ENCODE measurements around the gene RFX7.

The RFX7 gene

GRCh38 chr15:56244038-56244810 lies 545 bp upstream of the RFX7 start:
- H3K9me3 ChIP-seq (ENCODE audit: control insufficient read depth in 5 of 5, low read length in 5 of 5): no peaks in the 10 kb centered on the region
- peak overlapping the region; percentile 81 to 90 (median 85) for H3K4me3 ChIP-seq (ENCODE audit: low read depth in 1 of 5, low read length in 5 of 5)
- H3K36me3 ChIP-seq (ENCODE audit: control insufficient read depth in 5 of 5, insufficient read depth in 5 of 5, low read length in 5 of 5): no peaks in the 10 kb centered on the region
- H3K27me3 ChIP-seq (ENCODE audit: control insufficient read depth in 5 of 5, insufficient read depth in 4 of 5, low read length in 5 of 5): no peaks in the 10 kb centered on the region
- H3K9ac ChIP-seq (ENCODE audit: low read length in 5 of 5): peak overlapping the region; percentile 48 to 71 (median 69)
- no peak overlapping the region for H3K27ac ChIP-seq (ENCODE audit: low read depth, low read length)
- peaks cover 2 to 34% (median 27%) of the 10 kb centered on the region in 5 donors for H3K4me1 ChIP-seq (ENCODE audit: control insufficient read depth in 5 of 5, insufficient read depth in 5 of 5, low read length in 5 of 5)

GRCh38 chr15:56242576-56243162 lies 1.0 kb downstream of the RFX7 start:
- Histone ChIP-seq H3K36me3 (ENCODE audit: control insufficient read depth in 5 of 5, insufficient read depth in 5 of 5, low read length in 5 of 5) (no peaks in the 10 kb centered on the region), H3K27ac (ENCODE audit: low read depth, low read length) (peak overlapping the region; percentile 23), H3K9me3 (ENCODE audit: control insufficient read depth in 5 of 5, low read length in 5 of 5) (no peaks in the 10 kb centered on the region), H3K27me3 (ENCODE audit: control insufficient read depth in 5 of 5, insufficient read depth in 4 of 5, low read length in 5 of 5) (no peaks in the 10 kb centered on the region), H3K4me1 (ENCODE audit: control insufficient read depth in 5 of 5, insufficient read depth in 5 of 5, low read length in 5 of 5) (peaks cover 2 to 34% (median 27%) of the 10 kb centered on the region in 5 donors), H3K4me3 (ENCODE audit: low read depth in 1 of 5, low read length in 5 of 5) (peak overlapping the region; percentile 62 to 90 (median 81)), H3K9ac (ENCODE audit: low read length in 5 of 5) (peak overlapping the region; percentile 7 to 60 (median 11))

GRCh38 chr15:56241374-56242105 lies 2.1 kb downstream of the RFX7 start:
- H3K4me3 ChIP-seq (ENCODE audit: low read depth in 1 of 5, low read length in 5 of 5): peak overlapping the region in 3 of 5 donors; percentile 4 to 26 (median 22)

GRCh38 chr15:56240390-56240789 lies 3.3 kb downstream of the RFX7 start:
- Histone ChIP-seq H3K4me3 (ENCODE audit: low read depth in 1 of 5, low read length in 5 of 5) (no peak overlapping the region), H3K9ac (ENCODE audit: low read length in 5 of 5) (no peak overlapping the region), H3K4me1 (ENCODE audit: control insufficient read depth in 5 of 5, insufficient read depth in 5 of 5, low read length in 5 of 5) (peaks cover 2 to 26% (median 26%) of the 10 kb centered on the region in 5 donors), H3K27me3 (ENCODE audit: control insufficient read depth in 5 of 5, insufficient read depth in 4 of 5, low read length in 5 of 5) (no peaks in the 10 kb centered on the region), H3K36me3 (ENCODE audit: control insufficient read depth in 5 of 5, insufficient read depth in 5 of 5, low read length in 5 of 5) (no peaks in the 10 kb centered on the region), H3K27ac (ENCODE audit: low read depth, low read length) (no peak overlapping the region), H3K9me3 (ENCODE audit: control insufficient read depth in 5 of 5, low read length in 5 of 5) (no peaks in the 10 kb centered on the region)

More at GRCh38 chr15:56241374-56242105, 2.1 kb downstream of the RFX7 start:
- H3K36me3 ChIP-seq (ENCODE audit: control insufficient read depth in 5 of 5, insufficient read depth in 5 of 5, low read length in 5 of 5): no peaks in the 10 kb centered on the region
- no peaks in the 10 kb centered on the region for H3K27me3 ChIP-seq (ENCODE audit: control insufficient read depth in 5 of 5, insufficient read depth in 4 of 5, low read length in 5 of 5)
- peaks cover 2 to 34% (median 27%) of the 10 kb centered on the region in 5 donors for H3K4me1 ChIP-seq (ENCODE audit: control insufficient read depth in 5 of 5, insufficient read depth in 5 of 5, low read length in 5 of 5)
- peak overlapping the region in 1 of 5 donors; percentile 25 for H3K9ac ChIP-seq (ENCODE audit: low read length in 5 of 5)
- H3K27ac ChIP-seq (ENCODE audit: low read depth, low read length): no peak overlapping the region
- no peaks in the 10 kb centered on the region for H3K9me3 ChIP-seq (ENCODE audit: control insufficient read depth in 5 of 5, low read length in 5 of 5)

GRCh38 chr15:56236197-56236596 lies 7.5 kb downstream of the RFX7 start:
- Histone ChIP-seq H3K27ac (ENCODE audit: low read depth, low read length) (no peak overlapping the region), H3K9ac (ENCODE audit: low read length in 5 of 5) (no peak overlapping the region), H3K36me3 (ENCODE audit: control insufficient read depth in 5 of 5, insufficient read depth in 5 of 5, low read length in 5 of 5) (peaks cover 0 to 6% (median 2%) of the 10 kb centered on the region in 5 donors), H3K27me3 (ENCODE audit: control insufficient read depth in 5 of 5, insufficient read depth in 4 of 5, low read length in 5 of 5) (no peaks in the 10 kb centered on the region), H3K4me1 (ENCODE audit: control insufficient read depth in 5 of 5, insufficient read depth in 5 of 5, low read length in 5 of 5) (no peaks in the 10 kb centered on the region), H3K4me3 (ENCODE audit: low read depth in 1 of 5, low read length in 5 of 5) (no peak overlapping the region), H3K9me3 (ENCODE audit: control insufficient read depth in 5 of 5, low read length in 5 of 5) (peaks cover 0 to 11% (median 8%) of the 10 kb centered on the region in 5 donors)

GRCh38 chr15:56234804-56235203 lies 8.9 kb downstream of the RFX7 start:
- H3K27me3 ChIP-seq (ENCODE audit: control insufficient read depth in 5 of 5, insufficient read depth in 4 of 5, low read length in 5 of 5): no peaks in the 10 kb centered on the region
- H3K4me3 ChIP-seq (ENCODE audit: low read depth in 1 of 5, low read length in 5 of 5): no peak overlapping the region
- H3K9ac ChIP-seq (ENCODE audit: low read length in 5 of 5): no peak overlapping the region
- no peak overlapping the region for H3K27ac ChIP-seq (ENCODE audit: low read depth, low read length)
- H3K4me1 ChIP-seq (ENCODE audit: control insufficient read depth in 5 of 5, insufficient read depth in 5 of 5, low read length in 5 of 5): no peaks in the 10 kb centered on the region
- H3K9me3 ChIP-seq (ENCODE audit: control insufficient read depth in 5 of 5, low read length in 5 of 5): peaks cover 0 to 15% (median 8%) of the 10 kb centered on the region in 5 donors
- peaks cover 0 to 6% (median 2%) of the 10 kb centered on the region in 5 donors for H3K36me3 ChIP-seq (ENCODE audit: control insufficient read depth in 5 of 5, insufficient read depth in 5 of 5, low read length in 5 of 5)

- H3K27me3 ChIP-seq (ENCODE audit: control insufficient read depth in 5 of 5, insufficient read depth in 4 of 5, low read length in 5 of 5): no peaks in the 10 kb centered on the region
- H3K4me1 ChIP-seq (ENCODE audit: control insufficient read depth in 5 of 5, insufficient read depth in 5 of 5, low read length in 5 of 5): no peaks in the 10 kb centered on the region
- peaks cover 0 to 6% (median 2%) of the 10 kb centered on the region in 5 donors for H3K36me3 ChIP-seq (ENCODE audit: control insufficient read depth in 5 of 5, insufficient read depth in 5 of 5, low read length in 5 of 5)
- H3K27ac ChIP-seq (ENCODE audit: low read depth, low read length): no peak overlapping the region
- no peak overlapping the region for H3K9ac ChIP-seq (ENCODE audit: low read length in 5 of 5)
- H3K4me3 ChIP-seq (ENCODE audit: low read depth in 1 of 5, low read length in 5 of 5): no peak overlapping the region
- H3K9me3 ChIP-seq (ENCODE audit: control insufficient read depth in 5 of 5, low read length in 5 of 5): peaks cover 0 to 15% (median 9%) of the 10 kb centered on the region in 5 donors
Measured at GRCh38 chr15:56233549-56233948, 10.1 kb downstream of the RFX7 start.

GRCh38 chr15:56232058-56232457 lies 11.6 kb downstream of the RFX7 start:
- Histone ChIP-seq H3K36me3 (ENCODE audit: control insufficient read depth in 5 of 5, insufficient read depth in 5 of 5, low read length in 5 of 5) (peaks cover 0 to 6% (median 2%) of the 10 kb centered on the region in 5 donors), H3K4me3 (ENCODE audit: low read depth in 1 of 5, low read length in 5 of 5) (no peak overlapping the region), H3K9me3 (ENCODE audit: control insufficient read depth in 5 of 5, low read length in 5 of 5) (peaks cover 0 to 15% (median 10%) of the 10 kb centered on the region in 5 donors), H3K27ac (ENCODE audit: low read depth, low read length) (no peak overlapping the region), H3K9ac (ENCODE audit: low read length in 5 of 5) (no peak overlapping the region), H3K4me1 (ENCODE audit: control insufficient read depth in 5 of 5, insufficient read depth in 5 of 5, low read length in 5 of 5) (no peaks in the 10 kb centered on the region), H3K27me3 (ENCODE audit: control insufficient read depth in 5 of 5, insufficient read depth in 4 of 5, low read length in 5 of 5) (no peaks in the 10 kb centered on the region)

GRCh38 chr15:56228854-56229253 lies 14.8 kb downstream of the RFX7 start:
- Histone ChIP-seq H3K4me3 (ENCODE audit: low read depth in 1 of 5, low read length in 5 of 5) (no peak overlapping the region), H3K9me3 (ENCODE audit: control insufficient read depth in 5 of 5, low read length in 5 of 5) (peaks cover 0 to 15% (median 10%) of the 10 kb centered on the region in 5 donors), H3K36me3 (ENCODE audit: control insufficient read depth in 5 of 5, insufficient read depth in 5 of 5, low read length in 5 of 5) (peaks cover 0 to 6% (median 2%) of the 10 kb centered on the region in 5 donors), H3K27me3 (ENCODE audit: control insufficient read depth in 5 of 5, insufficient read depth in 4 of 5, low read length in 5 of 5) (no peaks in the 10 kb centered on the region), H3K27ac (ENCODE audit: low read depth, low read length) (no peak overlapping the region), H3K9ac (ENCODE audit: low read length in 5 of 5) (no peak overlapping the region), H3K4me1 (ENCODE audit: control insufficient read depth in 5 of 5, insufficient read depth in 5 of 5, low read length in 5 of 5) (no peaks in the 10 kb centered on the region)
